ENCODE results near the gene GTPBP1.

The GTPBP1 gene

DNA sequence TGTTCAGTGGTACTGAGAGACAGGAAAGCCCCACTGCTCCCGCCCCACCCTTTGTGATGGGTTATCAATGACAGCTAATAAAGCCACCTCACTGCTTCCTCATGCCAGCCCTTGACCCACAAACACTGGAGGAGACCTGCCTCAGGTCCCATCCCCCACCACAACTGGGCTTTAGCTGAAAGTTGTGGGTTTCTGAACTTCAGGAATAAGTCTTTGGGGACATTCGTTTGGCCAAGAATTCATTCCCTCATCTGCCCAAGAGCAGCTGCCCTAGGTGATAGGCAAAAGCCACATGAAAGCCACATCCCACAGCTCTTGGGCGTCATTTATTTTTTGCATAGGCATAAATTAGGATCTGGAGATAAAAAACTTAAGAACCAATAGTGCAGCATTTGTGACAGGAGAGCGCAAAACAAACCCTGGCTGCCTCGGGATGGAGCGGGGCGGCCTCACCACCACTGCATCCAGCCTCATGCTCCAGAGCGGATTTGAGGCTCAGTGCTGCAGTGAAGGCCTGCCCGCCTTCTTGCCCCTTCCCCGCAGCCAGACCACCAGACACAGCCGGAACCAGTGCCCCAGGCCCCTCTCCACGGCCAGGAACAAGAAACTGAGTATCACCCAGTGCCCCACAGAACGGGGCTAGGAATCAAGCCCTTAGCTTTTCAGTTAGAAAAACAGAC lies 28.8 kb downstream of the GTPBP1 start:
- TF ChIP-seq CTCF (IDR thresholded peaks at IDR 0.05; ENCODE audit: low read length, missing control alignments): no peak
- DNase-seq (ENCODE audit: low read depth): no peak
- no peak overlapping the region for H3K4me3 ChIP-seq (replicated peaks; ENCODE audit: low read depth, low read length)

GRCh38 chr22:38735126-38735464 lies 29.4 kb downstream of the GTPBP1 start:
- TF ChIP-seq CTCF (IDR thresholded peaks at IDR 0.05; ENCODE audit: low read length, missing control alignments): no peak
- DNase-seq (ENCODE audit: low read depth): no peak
- no peak overlapping the region for H3K4me3 ChIP-seq (replicated peaks; ENCODE audit: low read depth, low read length)

DNA sequence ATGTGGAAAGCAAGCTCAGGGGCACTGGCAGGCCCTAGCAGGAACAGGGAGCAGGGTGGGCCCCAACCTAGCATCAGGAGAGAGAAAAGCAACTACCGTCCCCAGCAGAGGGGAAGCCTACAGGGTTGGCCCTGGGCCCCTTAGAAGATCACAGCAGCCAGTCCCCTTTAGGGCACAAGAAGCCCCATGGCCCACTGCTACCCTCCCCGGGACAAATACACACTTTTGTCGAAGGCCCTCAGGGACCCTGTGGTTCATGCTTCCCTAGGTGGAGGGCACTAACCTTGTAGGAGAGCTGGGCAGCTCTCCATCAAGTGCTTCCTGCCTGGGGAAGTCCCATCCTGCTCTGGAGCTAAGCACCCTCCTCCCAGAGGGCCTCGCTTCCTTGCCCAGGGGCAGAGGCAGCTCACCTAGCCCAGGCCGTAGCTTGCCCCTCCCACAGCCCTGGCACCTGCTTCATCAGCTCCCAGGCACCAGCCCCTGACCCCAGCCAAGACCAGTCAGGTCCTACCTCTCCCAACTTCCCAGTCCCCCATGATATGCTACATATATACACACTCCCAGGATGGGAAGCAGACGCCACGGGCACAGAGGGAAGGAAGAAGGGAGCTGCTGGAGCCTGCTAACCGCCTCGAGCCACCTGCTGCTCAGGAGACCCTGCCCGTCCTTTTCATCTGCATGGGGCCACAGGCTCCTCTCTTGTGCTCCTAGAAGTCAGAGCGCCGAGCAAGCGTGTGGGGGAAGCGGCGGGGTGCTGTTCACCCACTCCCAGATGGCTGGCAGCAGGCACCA lies 29.9 kb downstream of the GTPBP1 start:
- TF ChIP-seq CTCF (IDR thresholded peaks at IDR 0.05; ENCODE audit: low read length, missing control alignments): no peak
- no peak overlapping the region for H3K4me3 ChIP-seq (replicated peaks; ENCODE audit: low read depth, low read length)
- DNase-seq (ENCODE audit: low read depth): no peak

GRCh38 chr22:38736257-38736570 lies 30.5 kb downstream of the GTPBP1 start:
- no peak overlapping the region for H3K4me3 ChIP-seq (replicated peaks; ENCODE audit: low read depth, low read length)
- no peak for DNase-seq (ENCODE audit: low read depth)
- no peak for TF ChIP-seq CTCF (IDR thresholded peaks at IDR 0.05; ENCODE audit: low read length, missing control alignments)

- H3K4me3 ChIP-seq (replicated peaks; ENCODE audit: low read depth, low read length): no peak overlapping the region
- no peak for DNase-seq (ENCODE audit: low read depth)
- TF ChIP-seq CTCF (IDR thresholded peaks at IDR 0.05; ENCODE audit: low read length, missing control alignments): no peak
Measured at GRCh38 chr22:38737302-38738060, 31.7 kb downstream of the GTPBP1 start.

GRCh38 chr22:38738475-38739070 lies 32.8 kb downstream of the GTPBP1 start:
- no peak for DNase-seq (ENCODE audit: low read depth)
- no peak overlapping the region for H3K4me3 ChIP-seq (replicated peaks; ENCODE audit: low read depth, low read length)
- TF ChIP-seq CTCF (IDR thresholded peaks at IDR 0.05; ENCODE audit: low read length, missing control alignments): no peak

Data from fibroblast of pulmonary artery (primary cell).